Stimulated activated CD8-positive, alpha-beta memory T cell treated with anti-CD3 and anti-CD28 coated beads, Interleukin-2, amount 100 ng/mL, for 1 hour (primary cell): ENCODE results near the gene RADIL.

Source experiments
- DNase-seq, 2 donors: peaks; one replicate each; pipeline ENCODE4 v3.0.0-alpha.2; 2020; ENCODE audit warnings: low read depth in 2 of 2

The RADIL gene

GRCh38 chr7:4775250-4775847, 108.2 kb downstream of the RADIL start, which contains the start of gene AP5Z1:
Gene AP5Z1 (plus strand): TSS chr7:4775623. CDS start chr7:4775716, 93 bp downstream.
- DNase-seq: peak; percentile 87 to 93

GRCh38 chr7:4774658-4775249, 108.8 kb downstream of the RADIL start:
- DNase-seq: no peak

GRCh38 chr7:4774007-4774406, 109.5 kb downstream of the RADIL start:
- DNase-seq: no peak

- no peak for DNase-seq
Observed at GRCh38 chr7:4772306-4772705, 111.2 kb downstream of the RADIL start.

GRCh38 chr7:4771737-4772136, 111.8 kb downstream of the RADIL start:
- DNase-seq: no peak

GRCh38 chr7:4770886-4771285, 112.6 kb downstream of the RADIL start:
- no peak for DNase-seq

- DNase-seq: no peak
Observed at GRCh38 chr7:4769761-4770160, 113.8 kb downstream of the RADIL start.

- DNase-seq: no peak
Observed at GRCh38 chr7:4768597-4769569, 114.6 kb downstream of the RADIL start.

- DNase-seq: no peak
Observed at GRCh38 chr7:4766666-4767519, 116.6 kb downstream of the RADIL start.

- DNase-seq: no peak
Observed at GRCh38 chr7:4765776-4766490, 117.6 kb downstream of the RADIL start.

GRCh38 chr7:4764402-4765007, 119.0 kb downstream of the RADIL start:
- no peak for DNase-seq

- DNase-seq: no peak
Observed at GRCh38 chr7:4763794-4764185, 119.7 kb downstream of the RADIL start.

GRCh38 chr7:4763091-4763793, 120.3 kb downstream of the RADIL start:
- DNase-seq: no peak

GRCh38 chr7:4762121-4763055, 121.1 kb downstream of the RADIL start:
- DNase-seq: no peak

GRCh38 chr7:4760952-4761351, 122.6 kb downstream of the RADIL start:
- DNase-seq: no peak

- DNase-seq: no peak
Observed at GRCh38 chr7:4759211-4759610, 124.3 kb downstream of the RADIL start.

GRCh38 chr7:4758791-4759190, 124.7 kb downstream of the RADIL start:
- no peak for DNase-seq

GRCh38 chr7:4758111-4758510, 125.4 kb downstream of the RADIL start:
- no peak for DNase-seq

GRCh38 chr7:4755045-4755444, 128.5 kb downstream of the RADIL start:
- DNase-seq: no peak
